22Rv1 (cell line): ENCODE measurements around the gene ST8SIA1.

ENCODE experiments used
- H3K27ac ChIP-seq: fragments of 450-650 bp; 2 replicates; pipeline ENCODE4 v1.5.1; 2017
- CTCF ChIP-seq: fragments of 450-650 bp; IDR thresholded peaks from 2 replicates; pipeline ENCODE4 v1.5.1; 2017; ENCODE audit warnings: mild to moderate bottlenecking
- ZFX ChIP-seq: fragments of 450-650 bp; IDR thresholded peaks from 2 replicates; pipeline ENCODE4 v1.6.1; 2017; ENCODE audit warnings: antibody characterized with exemption, borderline replicate concordance

ST8SIA1 gene

DNA sequence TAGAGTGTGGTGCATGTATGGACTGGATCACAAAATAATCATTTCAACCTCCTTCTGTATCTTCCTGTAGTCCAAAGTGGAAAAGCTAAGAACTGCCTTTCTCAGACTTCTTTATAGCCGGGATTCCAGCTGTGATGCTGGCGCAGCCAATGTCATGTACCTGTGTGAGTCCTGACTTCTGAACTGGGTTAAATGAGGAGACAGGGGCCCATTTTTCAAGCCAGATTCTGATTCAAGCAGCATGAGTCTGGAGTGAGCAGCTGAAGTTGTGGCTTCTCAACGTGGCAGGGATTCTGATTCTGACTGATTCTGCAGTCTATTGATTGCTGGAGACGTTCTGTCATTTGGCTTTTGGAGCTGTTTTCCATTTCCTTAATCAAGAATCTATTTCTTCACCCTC lies 111.2 kb downstream of the ST8SIA1 start:
- no peak overlapping the region for H3K27ac ChIP-seq
- no peak for TF ChIP-seq CTCF
- TF ChIP-seq ZFX: no peak

- TF ChIP-seq ZFX (no peak), CTCF (no peak)
- H3K27ac ChIP-seq: no peak overlapping the region
These were observed 117.0 kb downstream of the ST8SIA1 start for GRCh38 chr12:22217556-22217955.

DNA sequence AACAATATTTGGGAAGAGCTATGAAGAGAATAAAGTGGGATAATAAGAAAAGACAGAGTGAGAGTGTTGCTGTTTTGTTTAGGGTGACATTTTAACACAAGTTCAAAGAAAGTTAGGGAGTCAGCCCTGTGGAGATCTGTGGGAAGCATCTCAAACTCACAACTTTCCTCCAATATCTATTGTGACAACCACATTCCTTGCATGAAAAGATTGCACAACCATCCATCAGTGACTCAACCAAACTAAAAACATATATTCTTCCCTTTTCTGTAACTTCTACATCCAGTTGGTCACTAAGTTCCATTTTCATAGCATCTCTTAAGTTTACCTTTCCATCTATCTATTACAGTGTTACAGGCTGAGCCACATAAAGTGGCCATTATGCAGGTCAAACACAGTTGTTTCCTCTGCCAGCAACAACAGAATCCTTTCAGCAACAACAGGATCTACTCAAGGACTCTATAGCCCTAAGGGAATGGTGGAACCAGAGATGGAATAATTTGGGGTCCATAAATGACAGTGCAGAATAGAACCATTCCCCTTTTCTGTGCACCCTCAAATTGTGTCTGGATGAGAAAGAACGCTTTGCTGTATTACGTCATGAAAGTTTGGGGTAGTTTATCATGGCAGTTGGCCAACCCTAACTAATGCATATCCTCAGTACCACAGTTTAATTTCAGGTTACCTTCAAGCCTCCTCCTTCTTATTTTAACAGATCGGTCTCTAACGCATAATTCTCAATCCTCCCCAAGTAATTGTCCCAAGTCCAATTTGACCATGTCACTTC lies 118.8 kb downstream of the ST8SIA1 start:
- H3K27ac ChIP-seq: no peak overlapping the region
- TF ChIP-seq CTCF (no peak), ZFX (no peak)

DNA sequence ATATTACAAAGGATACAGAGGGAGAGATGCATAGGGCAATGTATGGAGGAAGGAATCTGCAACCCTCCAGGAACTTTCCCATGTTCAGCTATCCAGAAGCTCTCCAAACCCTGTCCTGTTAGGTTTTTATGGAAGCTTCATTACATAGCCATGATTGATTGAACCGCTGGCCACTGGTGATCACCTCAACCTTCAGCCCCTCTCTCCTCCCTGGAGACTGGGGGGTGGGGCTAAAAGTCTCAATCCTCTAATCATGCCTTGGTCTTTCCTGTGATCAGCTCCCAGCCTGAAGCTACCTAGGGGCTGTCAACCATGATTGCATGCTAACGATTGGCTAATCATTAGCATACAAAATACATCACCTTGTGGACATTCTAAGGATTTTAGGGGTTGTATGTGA lies 123.4 kb downstream of the ST8SIA1 start:
- H3K27ac ChIP-seq: no peak overlapping the region
- TF ChIP-seq ZFX (no peak), CTCF (no peak)

DNA sequence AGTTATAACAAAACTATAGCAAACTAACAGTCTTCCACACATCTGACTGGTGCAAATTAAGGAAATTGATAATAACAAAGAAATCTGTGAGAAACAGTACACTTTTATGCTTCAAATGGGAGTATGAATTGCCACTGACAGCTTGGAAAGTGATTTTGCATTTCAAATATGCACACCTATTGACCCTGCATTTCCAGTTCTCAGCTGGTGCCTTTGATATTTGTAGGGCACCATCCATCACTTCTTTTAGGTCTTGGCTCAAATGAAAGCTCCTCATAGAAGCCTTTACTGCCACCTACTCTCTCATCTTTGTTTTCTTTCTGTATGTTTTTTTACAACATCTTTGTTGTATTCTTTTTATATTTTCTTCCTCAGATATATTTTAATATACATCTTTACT lies 125.1 kb downstream of the ST8SIA1 start:
- H3K27ac ChIP-seq: no peak overlapping the region
- TF ChIP-seq CTCF (no peak), ZFX (no peak)

DNA sequence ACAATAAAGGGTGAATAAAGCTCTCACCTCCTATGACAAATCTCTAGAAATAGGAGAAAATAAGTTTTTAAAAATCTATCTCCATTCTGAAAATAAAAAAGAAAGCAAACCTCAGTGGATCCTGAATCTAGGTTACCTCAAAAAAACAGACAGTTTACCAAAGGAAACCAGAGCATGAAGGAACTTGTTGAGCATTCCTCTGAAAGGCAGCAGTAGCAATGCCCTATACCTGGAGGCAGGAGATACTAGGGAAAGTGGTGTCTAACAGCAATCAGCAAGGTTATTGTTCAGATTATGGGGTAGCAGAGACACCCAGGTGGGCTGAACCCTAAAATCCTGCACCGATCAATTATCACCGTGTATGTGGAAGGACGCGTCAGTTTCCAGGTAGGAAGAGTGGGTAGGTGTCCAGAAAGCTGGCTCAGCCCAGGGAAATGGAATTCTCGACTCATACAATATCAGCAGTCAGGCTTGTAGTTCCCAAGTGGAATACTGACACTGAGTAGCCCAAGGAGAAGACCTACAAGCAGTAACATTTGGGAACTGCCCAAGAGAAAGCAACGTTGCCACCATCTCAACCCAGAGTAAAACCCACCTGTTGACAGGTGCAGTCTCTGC lies 128.3 kb downstream of the ST8SIA1 start:
- no peak overlapping the region for H3K27ac ChIP-seq
- TF ChIP-seq ZFX (no peak), CTCF (no peak)

- no peak for TF ChIP-seq ZFX
- TF ChIP-seq CTCF: no peak
These were observed 130.1 kb downstream of the ST8SIA1 start for GRCh38 chr12:22204391-22204790.

More at GRCh38 chr12:22204391-22204790, 130.1 kb downstream of the ST8SIA1 start:
- no peak overlapping the region for H3K27ac ChIP-seq
